MM.1S (cell line): ENCODE measurements around the gene MED13L.

Experiments
- CTCF ChIP-seq: fragments of 300-600 bp; sonication (generic); IDR thresholded peaks from 2 replicates; pipeline ENCODE4 v1.5.1; 2016; ENCODE audit warnings: antibody characterized with exemption, low read length, mixed read lengths
- EZH2 ChIP-seq: fragments of 300-600 bp; sonication (generic); optimal IDR thresholded peaks from 2 replicates; pipeline ENCODE3; 2017; ENCODE audit warnings: low read depth, mild to moderate bottlenecking, antibody characterized with exemption, low read length, mixed read lengths
- EZH2phosphoT487 ChIP-seq: fragments of 300-600 bp; sonication (generic); IDR thresholded peaks from 2 replicates; pipeline ENCODE4 v1.6.1; 2018; ENCODE audit warnings: antibody characterized with exemption, low read length

DNA sequence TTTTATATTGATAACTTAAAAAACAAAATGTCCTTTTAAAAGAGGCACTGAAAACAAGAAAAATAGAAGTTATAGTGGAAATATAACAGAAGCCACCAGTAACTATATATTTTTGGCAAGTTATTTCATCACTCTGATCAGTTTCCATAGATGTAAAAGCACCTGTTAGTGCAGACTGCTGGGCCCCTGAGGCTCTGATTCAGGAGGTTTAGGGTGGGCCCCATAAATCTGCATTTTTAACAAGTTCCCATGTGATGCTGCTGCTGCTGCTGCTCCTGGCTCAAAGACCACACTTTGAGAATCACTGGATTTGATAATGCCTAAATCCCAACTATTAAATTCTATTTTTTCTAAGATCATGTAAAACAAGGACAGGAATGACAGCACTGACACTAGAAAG lies 251.1 kb downstream of the MED13L start:
- TF ChIP-seq CTCF (no peak), EZH2phosphoT487 (no peak), EZH2 (no peak)
